ENCODE results near the gene SCG3.

DNA sequence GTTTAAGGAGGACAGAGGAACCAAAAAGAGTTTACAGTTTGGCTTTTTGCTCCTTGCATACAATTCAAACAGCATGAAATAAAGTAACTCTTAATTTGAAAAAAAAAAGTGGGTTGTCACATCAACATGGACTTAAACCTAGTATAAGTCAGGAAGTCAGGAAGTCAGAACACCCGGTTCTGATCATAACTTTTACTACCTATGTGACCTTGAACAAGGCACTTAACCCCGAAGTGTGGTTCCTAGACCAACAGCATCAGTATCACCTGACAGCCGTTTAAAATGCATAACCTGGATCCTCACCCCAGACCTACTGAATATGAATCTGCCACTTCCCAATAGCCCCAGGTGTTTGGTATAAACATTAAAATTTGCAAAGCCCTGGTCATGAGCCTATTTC lies 37.4 kb downstream of the SCG3 start:
- TF ChIP-seq, protein P1, sequence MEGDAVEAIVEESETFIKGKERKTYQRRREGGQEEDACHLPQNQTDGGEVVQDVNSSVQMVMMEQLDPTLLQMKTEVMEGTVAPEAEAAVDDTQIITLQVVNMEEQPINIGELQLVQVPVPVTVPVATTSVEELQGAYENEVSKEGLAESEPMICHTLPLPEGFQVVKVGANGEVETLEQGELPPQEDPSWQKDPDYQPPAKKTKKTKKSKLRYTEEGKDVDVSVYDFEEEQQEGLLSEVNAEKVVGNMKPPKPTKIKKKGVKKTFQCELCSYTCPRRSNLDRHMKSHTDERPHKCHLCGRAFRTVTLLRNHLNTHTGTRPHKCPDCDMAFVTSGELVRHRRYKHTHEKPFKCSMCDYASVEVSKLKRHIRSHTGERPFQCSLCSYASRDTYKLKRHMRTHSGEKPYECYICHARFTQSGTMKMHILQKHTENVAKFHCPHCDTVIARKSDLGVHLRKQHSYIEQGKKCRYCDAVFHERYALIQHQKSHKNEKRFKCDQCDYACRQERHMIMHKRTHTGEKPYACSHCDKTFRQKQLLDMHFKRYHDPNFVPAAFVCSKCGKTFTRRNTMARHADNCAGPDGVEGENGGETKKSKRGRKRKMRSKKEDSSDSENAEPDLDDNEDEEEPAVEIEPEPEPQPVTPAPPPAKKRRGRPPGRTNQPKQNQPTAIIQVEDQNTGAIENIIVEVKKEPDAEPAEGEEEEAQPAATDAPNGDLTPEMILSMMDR (IDR thresholded peaks at IDR 0.05): no peak
- no peak for TF ChIP-seq EZH2 (IDR thresholded peaks at IDR 0.05; ENCODE audit: borderline replicate concordance, insufficient read depth, low read depth, low read length, poor library complexity, severe bottlenecking)
